ENCODE measurements around the gene RCCD1. TPM values are rescaled to one million over a fixed set of nuclear protein-coding genes. Genes with fewer than 3 reads are reported as not detected.

Gene RCCD1
- total RNA-seq, 1 experiment from 2014 or later = 26.1 TPM

DNA sequence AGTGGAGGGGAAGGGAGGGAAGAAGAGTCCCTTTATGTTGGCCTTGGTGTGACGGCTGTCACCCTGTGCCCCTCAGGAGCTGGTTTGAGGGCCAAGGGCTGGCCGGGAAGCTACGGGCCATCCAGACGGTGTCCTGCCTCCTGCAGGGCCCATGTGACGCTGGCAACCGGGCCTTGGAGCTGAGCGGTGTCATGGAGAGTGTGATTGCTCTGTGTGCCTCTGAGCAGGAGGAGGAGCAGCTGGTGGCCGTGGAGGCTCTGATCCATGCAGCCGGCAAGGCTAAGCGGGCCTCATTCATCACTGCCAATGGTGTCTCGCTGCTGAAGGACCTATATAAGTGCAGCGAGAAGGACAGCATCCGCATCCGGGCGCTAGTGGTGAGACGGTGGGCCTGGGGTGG lies 8.1 kb upstream of the RCCD1 start (continued):
- TF ChIP-seq, protein P1, sequence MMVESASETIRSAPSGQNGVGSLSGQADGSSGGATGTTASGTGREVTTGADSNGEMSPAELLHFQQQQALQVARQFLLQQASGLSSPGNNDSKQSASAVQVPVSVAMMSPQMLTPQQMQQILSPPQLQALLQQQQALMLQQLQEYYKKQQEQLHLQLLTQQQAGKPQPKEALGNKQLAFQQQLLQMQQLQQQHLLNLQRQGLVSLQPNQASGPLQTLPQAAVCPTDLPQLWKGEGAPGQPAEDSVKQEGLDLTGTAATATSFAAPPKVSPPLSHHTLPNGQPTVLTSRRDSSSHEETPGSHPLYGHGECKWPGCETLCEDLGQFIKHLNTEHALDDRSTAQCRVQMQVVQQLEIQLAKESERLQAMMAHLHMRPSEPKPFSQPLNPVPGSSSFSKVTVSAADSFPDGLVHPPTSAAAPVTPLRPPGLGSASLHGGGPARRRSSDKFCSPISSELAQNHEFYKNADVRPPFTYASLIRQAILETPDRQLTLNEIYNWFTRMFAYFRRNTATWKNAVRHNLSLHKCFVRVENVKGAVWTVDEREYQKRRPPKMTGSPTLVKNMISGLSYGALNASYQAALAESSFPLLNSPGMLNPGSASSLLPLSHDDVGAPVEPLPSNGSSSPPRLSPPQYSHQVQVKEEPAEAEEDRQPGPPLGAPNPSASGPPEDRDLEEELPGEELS (CRISPR knock-in tag; IDR thresholded peaks at IDR 0.05) = no peak
- TF ChIP-seq, protein P2, sequence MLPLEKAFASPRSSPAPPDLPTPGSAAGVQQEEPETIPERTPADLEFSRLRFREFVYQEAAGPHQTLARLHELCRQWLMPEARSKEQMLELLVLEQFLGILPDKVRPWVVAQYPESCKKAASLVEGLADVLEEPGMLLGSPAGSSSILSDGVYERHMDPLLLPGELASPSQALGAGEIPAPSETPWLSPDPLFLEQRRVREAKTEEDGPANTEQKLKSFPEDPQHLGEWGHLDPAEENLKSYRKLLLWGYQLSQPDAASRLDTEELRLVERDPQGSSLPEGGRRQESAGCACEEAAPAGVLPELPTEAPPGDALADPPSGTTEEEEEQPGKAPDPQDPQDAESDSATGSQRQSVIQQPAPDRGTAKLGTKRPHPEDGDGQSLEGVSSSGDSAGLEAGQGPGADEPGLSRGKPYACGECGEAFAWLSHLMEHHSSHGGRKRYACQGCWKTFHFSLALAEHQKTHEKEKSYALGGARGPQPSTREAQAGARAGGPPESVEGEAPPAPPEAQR (CRISPR knock-in tag; IDR thresholded peaks at IDR 0.05) = no peak

DNA sequence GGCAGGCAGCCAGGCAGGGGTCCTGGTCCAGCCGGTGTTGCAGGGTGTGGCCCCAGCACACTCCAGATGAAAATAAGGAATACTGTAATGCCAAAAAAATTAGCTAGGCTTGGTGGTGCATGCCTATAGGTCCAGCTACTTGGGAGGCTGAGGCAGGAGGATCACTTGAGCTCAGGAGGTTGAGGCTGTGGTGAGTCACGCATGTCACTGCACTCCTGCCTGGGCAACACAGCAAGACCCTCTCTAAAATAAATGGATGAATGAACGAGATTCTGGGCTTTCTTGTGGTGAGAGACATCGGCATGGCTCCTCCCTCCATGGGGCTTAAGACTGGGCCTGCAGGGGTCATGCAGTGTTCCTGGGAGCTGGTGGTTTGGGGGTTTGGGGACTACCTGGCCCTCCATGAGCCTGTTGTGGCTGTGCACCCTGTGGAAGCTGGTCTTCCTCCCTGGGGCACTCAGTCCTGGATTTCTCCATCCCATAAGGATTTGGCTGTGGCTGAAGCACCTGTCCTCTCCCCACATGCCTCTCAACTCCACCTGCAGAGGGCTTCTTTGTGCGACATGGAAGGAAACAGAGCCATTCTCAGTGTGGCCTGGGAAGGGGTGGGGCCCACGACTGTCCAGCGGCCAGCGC lies 7.6 kb upstream of the RCCD1 start:
- H3K27me3 Mint-ChIP-seq (ENCODE audit: low read depth) = no peaks in the 10 kb centered on the region

DNA sequence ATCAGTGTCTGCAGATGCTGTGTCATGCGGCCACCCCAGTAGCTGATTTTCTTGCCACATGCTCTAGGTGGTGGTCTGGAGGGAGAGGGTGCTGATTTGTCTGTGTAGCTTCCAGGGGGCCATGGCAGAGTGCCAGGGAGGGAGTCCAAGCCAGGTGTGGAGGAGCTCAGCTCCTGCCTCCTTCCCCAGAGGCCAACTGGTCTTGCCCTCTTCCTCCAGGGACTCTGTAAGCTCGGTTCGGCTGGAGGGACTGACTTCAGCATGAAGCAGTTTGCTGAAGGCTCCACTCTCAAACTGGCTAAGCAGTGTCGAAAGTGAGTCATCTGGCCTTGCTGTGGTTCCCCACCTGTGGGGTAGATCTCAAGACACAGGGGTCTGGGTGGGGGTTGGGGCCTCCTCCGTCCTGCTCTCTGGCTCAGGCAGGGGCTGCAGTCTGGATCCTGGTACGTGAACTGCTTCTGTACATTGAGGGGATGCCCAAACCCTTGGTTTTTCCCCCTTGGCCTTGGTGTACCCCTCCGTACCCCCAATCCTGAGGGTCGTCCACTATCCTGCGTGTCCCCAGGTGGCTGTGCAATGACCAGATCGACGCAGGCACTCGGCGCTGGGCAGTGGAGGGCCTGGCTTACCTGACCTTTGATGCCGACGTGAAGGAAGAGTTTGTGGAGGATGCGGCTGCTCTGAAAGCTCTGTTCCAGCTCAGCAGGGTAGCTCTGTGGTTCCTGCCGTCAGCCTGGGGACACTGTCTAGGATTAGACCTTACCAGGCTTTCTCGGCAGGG lies 6.9 kb upstream of the RCCD1 start:
- CTCF ChIA-PET = interaction anchor here (0.7 to 3.6 kb wide), 6 partner anchors 9 to 85 kb away, joined by 3 to 23 read pairs (median 7); partner anchors contain the start of gene HDDC3
- no peaks in the 10 kb centered on the region for H3K4me1 Mint-ChIP-seq
- no peak overlapping the region for H3K4me3 Mint-ChIP-seq
- TF ChIP-seq, protein P3, sequence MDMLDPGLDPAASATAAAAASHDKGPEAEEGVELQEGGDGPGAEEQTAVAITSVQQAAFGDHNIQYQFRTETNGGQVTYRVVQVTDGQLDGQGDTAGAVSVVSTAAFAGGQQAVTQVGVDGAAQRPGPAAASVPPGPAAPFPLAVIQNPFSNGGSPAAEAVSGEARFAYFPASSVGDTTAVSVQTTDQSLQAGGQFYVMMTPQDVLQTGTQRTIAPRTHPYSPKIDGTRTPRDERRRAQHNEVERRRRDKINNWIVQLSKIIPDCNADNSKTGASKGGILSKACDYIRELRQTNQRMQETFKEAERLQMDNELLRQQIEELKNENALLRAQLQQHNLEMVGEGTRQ (CRISPR knock-in tag; IDR thresholded peaks at IDR 0.05) = no peak
- TF ChIP-seq ZNF416 (CRISPR knock-in tag; IDR thresholded peaks at IDR 0.05) (no peak), SOX15 (CRISPR knock-in tag; IDR thresholded peaks at IDR 0.05) (no peak), CREB1 (CRISPR knock-in tag; IDR thresholded peaks at IDR 0.05) (no peak)
- TF ChIP-seq, protein P4, sequence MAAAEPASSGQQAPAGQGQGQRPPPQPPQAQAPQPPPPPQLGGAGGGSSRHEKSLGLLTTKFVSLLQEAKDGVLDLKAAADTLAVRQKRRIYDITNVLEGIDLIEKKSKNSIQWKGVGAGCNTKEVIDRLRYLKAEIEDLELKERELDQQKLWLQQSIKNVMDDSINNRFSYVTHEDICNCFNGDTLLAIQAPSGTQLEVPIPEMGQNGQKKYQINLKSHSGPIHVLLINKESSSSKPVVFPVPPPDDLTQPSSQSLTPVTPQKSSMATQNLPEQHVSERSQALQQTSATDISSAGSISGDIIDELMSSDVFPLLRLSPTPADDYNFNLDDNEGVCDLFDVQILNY (CRISPR knock-in tag; IDR thresholded peaks at IDR 0.05) = no peak
- TF ChIP-seq, protein P5, sequence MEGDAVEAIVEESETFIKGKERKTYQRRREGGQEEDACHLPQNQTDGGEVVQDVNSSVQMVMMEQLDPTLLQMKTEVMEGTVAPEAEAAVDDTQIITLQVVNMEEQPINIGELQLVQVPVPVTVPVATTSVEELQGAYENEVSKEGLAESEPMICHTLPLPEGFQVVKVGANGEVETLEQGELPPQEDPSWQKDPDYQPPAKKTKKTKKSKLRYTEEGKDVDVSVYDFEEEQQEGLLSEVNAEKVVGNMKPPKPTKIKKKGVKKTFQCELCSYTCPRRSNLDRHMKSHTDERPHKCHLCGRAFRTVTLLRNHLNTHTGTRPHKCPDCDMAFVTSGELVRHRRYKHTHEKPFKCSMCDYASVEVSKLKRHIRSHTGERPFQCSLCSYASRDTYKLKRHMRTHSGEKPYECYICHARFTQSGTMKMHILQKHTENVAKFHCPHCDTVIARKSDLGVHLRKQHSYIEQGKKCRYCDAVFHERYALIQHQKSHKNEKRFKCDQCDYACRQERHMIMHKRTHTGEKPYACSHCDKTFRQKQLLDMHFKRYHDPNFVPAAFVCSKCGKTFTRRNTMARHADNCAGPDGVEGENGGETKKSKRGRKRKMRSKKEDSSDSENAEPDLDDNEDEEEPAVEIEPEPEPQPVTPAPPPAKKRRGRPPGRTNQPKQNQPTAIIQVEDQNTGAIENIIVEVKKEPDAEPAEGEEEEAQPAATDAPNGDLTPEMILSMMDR (IDR thresholded peaks at IDR 0.05) = no peak
- TF ChIP-seq, protein P6, sequence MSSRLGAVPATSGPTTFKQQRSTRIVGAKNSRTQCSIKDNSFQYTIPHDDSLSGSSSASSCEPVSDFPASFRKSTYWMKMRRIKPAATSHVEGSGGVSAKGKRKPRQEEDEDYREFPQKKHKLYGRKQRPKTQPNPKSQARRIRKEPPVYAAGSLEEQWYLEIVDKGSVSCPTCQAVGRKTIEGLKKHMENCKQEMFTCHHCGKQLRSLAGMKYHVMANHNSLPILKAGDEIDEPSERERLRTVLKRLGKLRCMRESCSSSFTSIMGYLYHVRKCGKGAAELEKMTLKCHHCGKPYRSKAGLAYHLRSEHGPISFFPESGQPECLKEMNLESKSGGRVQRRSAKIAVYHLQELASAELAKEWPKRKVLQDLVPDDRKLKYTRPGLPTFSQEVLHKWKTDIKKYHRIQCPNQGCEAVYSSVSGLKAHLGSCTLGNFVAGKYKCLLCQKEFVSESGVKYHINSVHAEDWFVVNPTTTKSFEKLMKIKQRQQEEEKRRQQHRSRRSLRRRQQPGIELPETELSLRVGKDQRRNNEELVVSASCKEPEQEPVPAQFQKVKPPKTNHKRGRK (CRISPR knock-in tag; IDR thresholded peaks at IDR 0.05; ENCODE audit: borderline replicate concordance) = no peak

More for the DNA sequence above, 7.6 kb upstream of the RCCD1 start:
- ATAC-seq = no peak
- H3K27ac Mint-ChIP-seq = no peak overlapping the region
- no peak overlapping the region for H3K4me3 Mint-ChIP-seq
- ChIA-PET POLR2A (no interaction called here), CTCF (interaction anchor here (1.1 to 3.6 kb wide), 4 partner anchors 10 to 86 kb away, joined by 3 to 23 read pairs (median 8); partner anchors contain the start of gene HDDC3)
- no peaks in the 10 kb centered on the region for H3K9me3 Mint-ChIP-seq
- TF ChIP-seq OVOL2 (CRISPR knock-in tag; IDR thresholded peaks at IDR 0.05; ENCODE audit: borderline replicate concordance) (no peak), KAT7 (CRISPR knock-in tag; IDR thresholded peaks at IDR 0.05; ENCODE audit: borderline replicate concordance) (no peak), FOXJ3 (CRISPR knock-in tag; IDR thresholded peaks at IDR 0.05; ENCODE audit: borderline replicate concordance) (no peak), ZNF121 (CRISPR knock-in tag; IDR thresholded peaks at IDR 0.05) (peak; percentile 93)
- TF ChIP-seq, protein P7, sequence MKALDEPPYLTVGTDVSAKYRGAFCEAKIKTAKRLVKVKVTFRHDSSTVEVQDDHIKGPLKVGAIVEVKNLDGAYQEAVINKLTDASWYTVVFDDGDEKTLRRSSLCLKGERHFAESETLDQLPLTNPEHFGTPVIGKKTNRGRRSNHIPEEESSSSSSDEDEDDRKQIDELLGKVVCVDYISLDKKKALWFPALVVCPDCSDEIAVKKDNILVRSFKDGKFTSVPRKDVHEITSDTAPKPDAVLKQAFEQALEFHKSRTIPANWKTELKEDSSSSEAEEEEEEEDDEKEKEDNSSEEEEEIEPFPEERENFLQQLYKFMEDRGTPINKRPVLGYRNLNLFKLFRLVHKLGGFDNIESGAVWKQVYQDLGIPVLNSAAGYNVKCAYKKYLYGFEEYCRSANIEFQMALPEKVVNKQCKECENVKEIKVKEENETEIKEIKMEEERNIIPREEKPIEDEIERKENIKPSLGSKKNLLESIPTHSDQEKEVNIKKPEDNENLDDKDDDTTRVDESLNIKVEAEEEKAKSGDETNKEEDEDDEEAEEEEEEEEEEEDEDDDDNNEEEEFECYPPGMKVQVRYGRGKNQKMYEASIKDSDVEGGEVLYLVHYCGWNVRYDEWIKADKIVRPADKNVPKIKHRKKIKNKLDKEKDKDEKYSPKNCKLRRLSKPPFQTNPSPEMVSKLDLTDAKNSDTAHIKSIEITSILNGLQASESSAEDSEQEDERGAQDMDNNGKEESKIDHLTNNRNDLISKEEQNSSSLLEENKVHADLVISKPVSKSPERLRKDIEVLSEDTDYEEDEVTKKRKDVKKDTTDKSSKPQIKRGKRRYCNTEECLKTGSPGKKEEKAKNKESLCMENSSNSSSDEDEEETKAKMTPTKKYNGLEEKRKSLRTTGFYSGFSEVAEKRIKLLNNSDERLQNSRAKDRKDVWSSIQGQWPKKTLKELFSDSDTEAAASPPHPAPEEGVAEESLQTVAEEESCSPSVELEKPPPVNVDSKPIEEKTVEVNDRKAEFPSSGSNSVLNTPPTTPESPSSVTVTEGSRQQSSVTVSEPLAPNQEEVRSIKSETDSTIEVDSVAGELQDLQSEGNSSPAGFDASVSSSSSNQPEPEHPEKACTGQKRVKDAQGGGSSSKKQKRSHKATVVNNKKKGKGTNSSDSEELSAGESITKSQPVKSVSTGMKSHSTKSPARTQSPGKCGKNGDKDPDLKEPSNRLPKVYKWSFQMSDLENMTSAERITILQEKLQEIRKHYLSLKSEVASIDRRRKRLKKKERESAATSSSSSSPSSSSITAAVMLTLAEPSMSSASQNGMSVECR (CRISPR knock-in tag; IDR thresholded peaks at IDR 0.05; ENCODE audit: borderline replicate concordance) = no peak
- TF ChIP-seq, protein P2 (CRISPR knock-in tag; IDR thresholded peaks at IDR 0.05) = no peak
- H3K4me1 Mint-ChIP-seq = no peaks in the 10 kb centered on the region
- no peak for DNase-seq (ENCODE audit: low spot score)
- peaks cover 74% of the 10 kb centered on the region for H3K36me3 Mint-ChIP-seq

More for the DNA sequence above, 6.9 kb upstream of the RCCD1 start:
- POLR2A ChIA-PET = interaction anchor here (0.8 kb wide), 1 partner anchor 13 kb away, joined by 3 read pairs; the partner anchor contains the start of gene UNC45A
- H3K9me3 Mint-ChIP-seq = no peaks in the 10 kb centered on the region
- H3K36me3 Mint-ChIP-seq = peaks cover 73% of the 10 kb centered on the region
- no peak for ATAC-seq
- DNase-seq (ENCODE audit: low spot score) = no peak
- no peaks in the 10 kb centered on the region for H3K27me3 Mint-ChIP-seq (ENCODE audit: low read depth)
- H3K27ac Mint-ChIP-seq = no peak overlapping the region

Data from WTC11 (cell line).